ENCODE results near the gene ASIC5.

ASIC5 gene

DNA sequence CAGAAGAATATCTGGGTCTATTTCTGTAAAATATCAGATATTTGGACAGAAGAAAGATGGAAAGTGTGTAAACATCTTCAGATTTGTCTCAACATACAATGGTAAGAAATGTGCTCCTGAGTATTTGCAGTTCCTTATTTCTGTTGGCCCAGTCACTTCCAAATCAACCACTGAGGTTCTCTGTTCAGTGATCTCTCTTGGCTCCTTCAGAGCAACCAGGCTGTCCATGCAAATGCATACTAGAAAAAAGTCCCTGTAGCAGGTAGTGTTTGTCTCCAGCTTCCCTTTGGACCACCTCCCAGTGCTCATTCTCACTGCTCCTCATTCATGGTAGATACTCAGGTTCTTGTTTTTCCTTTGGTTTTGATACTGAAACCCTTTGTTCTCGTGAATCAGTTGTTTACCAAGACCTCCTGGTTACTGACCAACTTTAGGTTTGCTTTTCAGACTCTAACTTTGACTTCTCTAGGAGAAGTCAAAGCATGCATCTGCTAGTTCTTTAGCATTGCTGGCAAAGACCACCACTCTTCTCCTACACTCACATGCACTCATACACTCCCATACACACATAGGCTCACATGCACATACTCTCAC, 28.8 kb downstream of the ASIC5 start:
- no peak overlapping the region for H3K4me3 ChIP-seq (ENCODE audit: low read depth, low read length)
- TF ChIP-seq POLR2A (IDR thresholded peaks at IDR 0.05; ENCODE audit: extremely low read depth, insufficient read length) (no peak), MYC (IDR thresholded peaks at IDR 0.05; ENCODE audit: low read depth, low read length) (no peak)
- TF ChIP-seq, protein P1, sequence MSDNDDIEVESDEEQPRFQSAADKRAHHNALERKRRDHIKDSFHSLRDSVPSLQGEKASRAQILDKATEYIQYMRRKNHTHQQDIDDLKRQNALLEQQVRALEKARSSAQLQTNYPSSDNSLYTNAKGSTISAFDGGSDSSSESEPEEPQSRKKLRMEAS (IDR thresholded peaks at IDR 0.05; ENCODE audit: low read depth, low read length) = no peak
- TF ChIP-seq, protein P2, sequence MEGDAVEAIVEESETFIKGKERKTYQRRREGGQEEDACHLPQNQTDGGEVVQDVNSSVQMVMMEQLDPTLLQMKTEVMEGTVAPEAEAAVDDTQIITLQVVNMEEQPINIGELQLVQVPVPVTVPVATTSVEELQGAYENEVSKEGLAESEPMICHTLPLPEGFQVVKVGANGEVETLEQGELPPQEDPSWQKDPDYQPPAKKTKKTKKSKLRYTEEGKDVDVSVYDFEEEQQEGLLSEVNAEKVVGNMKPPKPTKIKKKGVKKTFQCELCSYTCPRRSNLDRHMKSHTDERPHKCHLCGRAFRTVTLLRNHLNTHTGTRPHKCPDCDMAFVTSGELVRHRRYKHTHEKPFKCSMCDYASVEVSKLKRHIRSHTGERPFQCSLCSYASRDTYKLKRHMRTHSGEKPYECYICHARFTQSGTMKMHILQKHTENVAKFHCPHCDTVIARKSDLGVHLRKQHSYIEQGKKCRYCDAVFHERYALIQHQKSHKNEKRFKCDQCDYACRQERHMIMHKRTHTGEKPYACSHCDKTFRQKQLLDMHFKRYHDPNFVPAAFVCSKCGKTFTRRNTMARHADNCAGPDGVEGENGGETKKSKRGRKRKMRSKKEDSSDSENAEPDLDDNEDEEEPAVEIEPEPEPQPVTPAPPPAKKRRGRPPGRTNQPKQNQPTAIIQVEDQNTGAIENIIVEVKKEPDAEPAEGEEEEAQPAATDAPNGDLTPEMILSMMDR (IDR thresholded peaks at IDR 0.05; ENCODE audit: low read depth, low read length) = no peak
- no peak for DNase-seq (ENCODE audit: low read depth)

DNA sequence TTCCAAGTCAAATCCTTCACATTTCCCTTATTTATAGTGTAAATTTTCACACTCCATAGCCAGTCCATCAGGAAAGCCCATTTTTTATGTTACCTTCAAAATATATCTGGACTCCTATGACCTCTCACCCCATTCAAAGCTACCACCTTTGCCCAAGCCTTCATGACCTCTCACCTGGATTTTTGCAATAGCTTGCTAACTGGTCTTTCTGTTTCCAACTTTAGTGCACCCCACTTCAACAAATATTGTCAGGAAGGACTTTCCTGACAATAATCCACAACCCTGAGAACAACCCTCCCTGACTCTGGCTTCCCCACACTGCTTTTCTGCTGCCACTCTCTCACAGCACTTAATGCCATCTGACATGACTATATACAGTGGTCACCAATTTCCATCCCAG, 33.4 kb downstream of the ASIC5 start:
- no peak for DNase-seq (ENCODE audit: low read depth)
- TF ChIP-seq MYC (IDR thresholded peaks at IDR 0.05; ENCODE audit: low read depth, low read length) (no peak), POLR2A (IDR thresholded peaks at IDR 0.05; ENCODE audit: extremely low read depth, insufficient read length) (no peak)
- TF ChIP-seq, protein P1 (IDR thresholded peaks at IDR 0.05; ENCODE audit: low read depth, low read length) = no peak
- TF ChIP-seq, protein P2 (IDR thresholded peaks at IDR 0.05; ENCODE audit: low read depth, low read length) = no peak
- no peak overlapping the region for H3K4me3 ChIP-seq (ENCODE audit: low read depth, low read length)

DNA sequence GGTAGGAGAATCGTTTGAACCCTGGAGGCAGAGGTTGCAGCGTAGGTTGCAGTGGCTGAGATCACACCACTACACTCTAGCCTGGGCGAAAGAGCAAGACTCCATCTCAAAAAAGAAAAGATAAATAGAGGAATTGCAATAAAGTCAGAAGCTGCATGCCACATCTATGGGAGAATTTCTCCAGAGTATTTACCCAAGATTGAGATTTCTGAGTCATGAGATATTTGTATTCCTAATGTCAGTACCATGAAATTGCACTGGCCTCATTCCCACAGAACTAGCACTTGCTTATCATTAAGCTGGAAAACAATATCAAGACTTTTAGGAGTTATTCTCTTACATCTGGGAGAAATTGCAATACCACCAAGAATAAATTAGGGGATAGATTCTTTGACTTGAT, 37.4 kb downstream of the ASIC5 start:
- TF ChIP-seq POLR2A (IDR thresholded peaks at IDR 0.05; ENCODE audit: extremely low read depth, insufficient read length) (no peak), MYC (IDR thresholded peaks at IDR 0.05; ENCODE audit: low read depth, low read length) (no peak)
- TF ChIP-seq, protein P2 (IDR thresholded peaks at IDR 0.05; ENCODE audit: low read depth, low read length) = no peak
- TF ChIP-seq, protein P1 (IDR thresholded peaks at IDR 0.05; ENCODE audit: low read depth, low read length) = no peak
- no peak for DNase-seq (ENCODE audit: low read depth)
- H3K4me3 ChIP-seq (ENCODE audit: low read depth, low read length) = no peak overlapping the region

DNA sequence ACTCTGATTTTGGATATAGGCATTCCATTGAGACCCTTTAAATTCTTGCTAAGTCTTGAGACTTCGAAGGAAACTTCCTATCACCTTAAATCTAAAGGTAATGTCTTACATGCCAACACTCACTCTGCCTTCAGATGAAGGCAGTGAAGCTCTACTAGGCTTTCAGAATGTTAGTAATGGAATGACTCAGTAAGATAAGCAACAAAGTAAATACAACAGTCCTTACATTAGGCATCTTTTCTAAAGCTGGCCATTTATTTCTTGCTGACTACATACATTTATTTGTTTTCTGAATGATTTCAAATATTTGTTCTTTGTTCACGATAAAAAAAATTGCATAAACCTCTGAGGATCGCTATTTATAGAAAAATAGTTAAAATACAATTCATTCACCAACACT, 43.5 kb downstream of the ASIC5 start:
- TF ChIP-seq MYC (IDR thresholded peaks at IDR 0.05; ENCODE audit: low read depth, low read length) (no peak), POLR2A (IDR thresholded peaks at IDR 0.05; ENCODE audit: extremely low read depth, insufficient read length) (no peak)
- TF ChIP-seq, protein P2 (IDR thresholded peaks at IDR 0.05; ENCODE audit: low read depth, low read length) = no peak
- TF ChIP-seq, protein P1 (IDR thresholded peaks at IDR 0.05; ENCODE audit: low read depth, low read length) = no peak
- DNase-seq (ENCODE audit: low read depth) = no peak
- no peak overlapping the region for H3K4me3 ChIP-seq (ENCODE audit: low read depth, low read length)

DNA sequence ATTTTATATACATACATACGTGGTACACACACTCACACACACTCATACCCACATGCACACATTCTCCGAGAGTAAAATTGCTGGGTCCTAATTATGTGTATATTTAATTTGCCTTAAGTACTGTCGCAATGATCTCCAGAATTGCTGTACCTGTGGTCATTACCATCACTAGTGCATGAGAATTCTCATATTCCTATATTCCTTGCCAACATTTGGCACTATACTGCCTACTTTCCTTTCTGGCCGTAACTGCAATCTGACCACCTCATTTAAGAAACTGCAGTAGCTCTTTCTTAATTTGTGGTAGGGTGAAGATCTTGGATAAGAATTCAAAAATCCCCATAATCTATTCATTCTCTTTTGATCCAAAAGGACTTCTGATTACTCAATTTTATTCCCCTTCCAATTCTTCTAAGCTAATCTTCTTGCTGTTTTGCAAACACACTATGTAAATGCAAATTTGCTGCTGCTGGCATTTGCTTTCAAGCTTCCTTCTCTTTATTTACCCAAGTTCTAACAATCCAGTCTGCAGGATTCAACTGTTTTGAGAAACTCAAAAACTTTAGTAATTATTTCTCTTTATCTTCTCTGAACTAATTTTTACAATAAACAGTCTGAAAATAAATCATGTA, 45.1 kb downstream of the ASIC5 start:
- no peak overlapping the region for H3K4me3 ChIP-seq (ENCODE audit: low read depth, low read length)
- TF ChIP-seq, protein P2 (IDR thresholded peaks at IDR 0.05; ENCODE audit: low read depth, low read length) = no peak
- TF ChIP-seq, protein P1 (IDR thresholded peaks at IDR 0.05; ENCODE audit: low read depth, low read length) = no peak
- TF ChIP-seq MYC (IDR thresholded peaks at IDR 0.05; ENCODE audit: low read depth, low read length) = no peak
- no peak for TF ChIP-seq POLR2A (IDR thresholded peaks at IDR 0.05; ENCODE audit: extremely low read depth, insufficient read length)
- no peak for DNase-seq (ENCODE audit: low read depth)
